GM04504 (cell line): ENCODE data around the gene GABRR2.

Experiments
- DNase-seq: peaks from one replicate; pipeline ENCODE4 v3.0.0-alpha.2; 2012; ENCODE audit warnings: low read depth

GABRR2 gene

GRCh38 chr6:89291256-89291819 is 23.8 kb downstream of the GABRR2 start:
- no peak for DNase-seq

GRCh38 chr6:89290401-89291155 is 24.5 kb downstream of the GABRR2 start:
- DNase-seq: no peak

- no peak for DNase-seq
Measured at GRCh38 chr6:89289710-89290109, 25.4 kb downstream of the GABRR2 start.

- no peak for DNase-seq
Measured at GRCh38 chr6:89287351-89288028, 27.6 kb downstream of the GABRR2 start.

GRCh38 chr6:89286516-89286915 is 28.6 kb downstream of the GABRR2 start:
- DNase-seq: no peak

GRCh38 chr6:89284963-89285735 is 29.9 kb downstream of the GABRR2 start:
- DNase-seq: no peak

GRCh38 chr6:89284081-89284480 is 31.0 kb downstream of the GABRR2 start:
- no peak for DNase-seq

GRCh38 chr6:89282749-89283148 is 32.4 kb downstream of the GABRR2 start:
- no peak for DNase-seq

- no peak for DNase-seq
Measured at GRCh38 chr6:89281779-89282246, 33.3 kb downstream of the GABRR2 start.

GRCh38 chr6:89278956-89279355 is 36.1 kb downstream of the GABRR2 start:
- no peak for DNase-seq

- no peak for DNase-seq
Measured at GRCh38 chr6:89275900-89276299, 39.2 kb downstream of the GABRR2 start.

GRCh38 chr6:89273816-89274215 is 41.3 kb downstream of the GABRR2 start:
- no peak for DNase-seq

GRCh38 chr6:89272596-89272995 is 42.5 kb downstream of the GABRR2 start:
- DNase-seq: no peak

GRCh38 chr6:89270951-89271721 is 44.0 kb downstream of the GABRR2 start:
- DNase-seq: no peak

GRCh38 chr6:89269981-89270380 is 45.1 kb downstream of the GABRR2 start:
- DNase-seq: no peak

- no peak for DNase-seq
Measured at GRCh38 chr6:89269252-89269651, 45.8 kb downstream of the GABRR2 start.

GRCh38 chr6:89268776-89269175 is 46.3 kb downstream of the GABRR2 start:
- no peak for DNase-seq

GRCh38 chr6:89267918-89268317 is 47.2 kb downstream of the GABRR2 start:
- DNase-seq: no peak

- no peak for DNase-seq
Measured at GRCh38 chr6:89264296-89264695, 50.8 kb downstream of the GABRR2 start.

- DNase-seq: no peak
Measured at GRCh38 chr6:89260832-89261231, 54.3 kb downstream of the GABRR2 start.

GRCh38 chr6:89260310-89260709 is 54.8 kb downstream of the GABRR2 start:
- DNase-seq: no peak

GRCh38 chr6:89258912-89259311 is 56.2 kb downstream of the GABRR2 start:
- no peak for DNase-seq
